Measurements from ENCODE around the gene DTNA.

The DTNA gene

GRCh38 chr18:34923911-34924310 is 213.8 kb downstream of the DTNA start:
- no peak for DNase-seq (ENCODE audit: low read depth)
- no peak for TF ChIP-seq CTCF (IDR thresholded peaks at IDR 0.05; ENCODE audit: control insufficient read depth, insufficient read depth, low read depth, low read length, missing control alignments)
- no peak overlapping the region for H3K4me3 ChIP-seq (ENCODE audit: control insufficient read depth, low read depth, low read length)

GRCh38 chr18:34926683-34927082 is 216.6 kb downstream of the DTNA start:
- TF ChIP-seq CTCF (IDR thresholded peaks at IDR 0.05; ENCODE audit: control insufficient read depth, insufficient read depth, low read depth, low read length, missing control alignments) = no peak
- no peak overlapping the region for H3K4me3 ChIP-seq (ENCODE audit: control insufficient read depth, low read depth, low read length)
- no peak for DNase-seq (ENCODE audit: low read depth)

GRCh38 chr18:34928088-34928753 is 218.1 kb downstream of the DTNA start:
- no peak for TF ChIP-seq CTCF (IDR thresholded peaks at IDR 0.05; ENCODE audit: control insufficient read depth, insufficient read depth, low read depth, low read length, missing control alignments)
- no peak for DNase-seq (ENCODE audit: low read depth)
- no peak overlapping the region for H3K4me3 ChIP-seq (ENCODE audit: control insufficient read depth, low read depth, low read length)

DNA sequence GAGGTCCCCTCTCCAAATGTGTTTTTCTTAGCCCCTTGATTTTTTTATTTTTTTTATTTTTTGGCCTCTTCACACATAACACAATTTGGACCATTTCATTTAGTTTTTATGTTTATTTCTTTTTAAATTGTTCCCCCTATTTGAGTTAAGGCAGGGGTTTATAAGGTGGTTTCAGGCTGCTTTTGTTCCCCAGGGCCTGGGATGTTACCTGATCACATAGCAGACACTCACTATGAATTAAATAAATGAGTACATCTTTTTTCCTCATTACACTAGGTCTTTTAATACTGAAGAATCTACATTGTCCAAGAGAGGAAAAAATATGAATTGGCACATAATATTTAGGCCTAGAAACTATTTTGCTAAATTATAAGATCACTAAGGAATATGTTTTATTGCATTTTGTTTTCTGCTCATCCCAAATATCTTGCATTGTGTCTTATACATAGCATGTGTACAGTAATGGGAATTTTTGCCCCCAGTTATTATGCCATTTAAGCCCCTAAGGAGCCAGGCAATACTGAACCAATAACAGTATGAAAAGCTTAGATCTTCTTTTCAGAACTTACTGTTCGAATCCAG is 218.7 kb downstream of the DTNA start:
- no peak overlapping the region for H3K4me3 ChIP-seq (ENCODE audit: control insufficient read depth, low read depth, low read length)
- TF ChIP-seq CTCF (IDR thresholded peaks at IDR 0.05; ENCODE audit: control insufficient read depth, insufficient read depth, low read depth, low read length, missing control alignments) = no peak
- no peak for DNase-seq (ENCODE audit: low read depth)

GRCh38 chr18:34929336-34929780 is 219.3 kb downstream of the DTNA start:
- no peak for TF ChIP-seq CTCF (IDR thresholded peaks at IDR 0.05; ENCODE audit: control insufficient read depth, insufficient read depth, low read depth, low read length, missing control alignments)
- H3K4me3 ChIP-seq (ENCODE audit: control insufficient read depth, low read depth, low read length) = no peak overlapping the region
- peak; percentile 16 for DNase-seq (ENCODE audit: low read depth)

GRCh38 chr18:34932363-34932762 is 222.3 kb downstream of the DTNA start:
- no peak for TF ChIP-seq CTCF (IDR thresholded peaks at IDR 0.05; ENCODE audit: control insufficient read depth, insufficient read depth, low read depth, low read length, missing control alignments)
- H3K4me3 ChIP-seq (ENCODE audit: control insufficient read depth, low read depth, low read length) = no peak overlapping the region
- no peak for DNase-seq (ENCODE audit: low read depth)
